Stomach smooth muscle (tissue), 2 donors: ENCODE data around the gene MRPL40.
A peak's percentile ranks its signal among the peaks of the same experiment; 100 is the strongest.
"Not testable (repeated sequence)": the region's sequence is repeated elsewhere in the genome, so short reads cannot be mapped to it uniquely, and the experiment has no call there.

Experiments
- H3K27ac ChIP-seq: one replicate; pipeline ENCODE4 v1.7.0; 2013; ENCODE audit warnings: mild to moderate bottlenecking, low read length, inconsistent platforms
- H3K27me3 ChIP-seq, 2 donors: one replicate each; pipeline ENCODE4 v1.7.0; 2013; ENCODE audit warnings: low read length in 2 of 2; ENCODE audit not compliant: insufficient read depth in 2 of 2, control insufficient read depth in 1 of 2
- H3K36me3 ChIP-seq, 2 donors: one replicate each; pipeline ENCODE4 v1.7.0; 2013; ENCODE audit warnings: low read length in 2 of 2; ENCODE audit not compliant: control insufficient read depth in 2 of 2, insufficient read depth in 2 of 2
- H3K4me1 ChIP-seq: one replicate; pipeline ENCODE4 v1.7.0; 2013; ENCODE audit warnings: low read length; ENCODE audit not compliant: control insufficient read depth, insufficient read depth
- H3K4me3 ChIP-seq, 2 donors: one replicate each; pipeline ENCODE4 v1.7.0; 2013; ENCODE audit warnings: low read length in 2 of 2
- H3K9ac ChIP-seq, 2 donors: one replicate each; pipeline ENCODE4 v1.7.0; 2013; ENCODE audit warnings: low read length in 2 of 2, mild to moderate bottlenecking in 1 of 2
- H3K9me3 ChIP-seq, 2 donors: one replicate each; pipeline ENCODE4 v1.7.0; 2013; ENCODE audit warnings: low read length in 2 of 2; ENCODE audit not compliant: control insufficient read depth in 2 of 2
- donor health status: healthy.
- donor health status: Pancreatic carcinoma.

The MRPL40 gene

GRCh38 chr22:19424186-19424500, 8.2 kb upstream of the MRPL40 start:
- Histone ChIP-seq H3K4me1 (no peaks in the 10 kb centered on the region), H3K27ac (no peak overlapping the region)

GRCh38 chr22:19429950-19430889, 2.1 kb upstream of the MRPL40 start:
- H3K27me3 ChIP-seq, result no peaks in the 10 kb centered on the region
- peaks cover 20% of the 10 kb centered on the region for H3K4me1 ChIP-seq
- peak overlapping the region; percentile 67 to 76 for H3K9ac ChIP-seq

More at GRCh38 chr22:19424186-19424500, 8.2 kb upstream of the MRPL40 start:
- H3K27me3 ChIP-seq, result no peaks in the 10 kb centered on the region
- H3K9me3 ChIP-seq, result no peaks in the 10 kb centered on the region
- H3K36me3 ChIP-seq, result peaks cover 0 to 5% of the 10 kb centered on the region in 2 donors
- no peak overlapping the region for H3K9ac ChIP-seq
- H3K4me3 ChIP-seq, result no peak overlapping the region

GRCh38 chr22:19430890-19431541, 1.3 kb upstream of the MRPL40 start:
- peaks cover 20% of the 10 kb centered on the region for H3K4me1 ChIP-seq
- H3K4me3 ChIP-seq, result peak overlapping the region; percentile 67 to 87
- no peaks in the 10 kb centered on the region for H3K9me3 ChIP-seq
- H3K9ac ChIP-seq, result peak overlapping the region; percentile 67 to 76
- H3K27me3 ChIP-seq, result no peaks in the 10 kb centered on the region
- peaks cover 14% of the 10 kb centered on the region in 2 donors for H3K36me3 ChIP-seq
- peak overlapping the region; percentile 6 for H3K27ac ChIP-seq

More at GRCh38 chr22:19429950-19430889, 2.1 kb upstream of the MRPL40 start:
- Histone ChIP-seq H3K9me3 (no peaks in the 10 kb centered on the region), H3K4me3 (peak overlapping the region; percentile 67 to 87), H3K36me3 (peaks cover 7 to 8% of the 10 kb centered on the region in 2 donors), H3K27ac (peak overlapping the region; percentile 6)

- Histone ChIP-seq H3K4me1 (peaks cover 20% of the 10 kb centered on the region), H3K27ac (peak within 1 kb of the TSS; percentile 95), H3K9ac (peak within 1 kb of the TSS; percentile 94 to 95)
These were observed 654 bp upstream of the MRPL40 start, which contains the start of gene HIRA for GRCh38 chr22:19431649-19432132. Gene HIRA, minus strand, starts transcription at chr22:19431733. Its CDS starts 257 bp downstream, at chr22:19431476.

GRCh38 chr22:19434401-19434800, 2.1 kb downstream of the MRPL40 start:
- no peak overlapping the region for H3K9ac ChIP-seq
- H3K27ac ChIP-seq, result no peak overlapping the region
- peaks cover 14% of the 10 kb centered on the region in 2 donors for H3K36me3 ChIP-seq

More at GRCh38 chr22:19431649-19432132, 654 bp upstream of the MRPL40 start, which contains the start of gene HIRA:
- peaks cover 14% of the 10 kb centered on the region in 2 donors for H3K36me3 ChIP-seq
- no peaks in the 10 kb centered on the region for H3K27me3 ChIP-seq
- peak within 1 kb of the TSS; percentile 86 to 95 for H3K4me3 ChIP-seq
- no peaks in the 10 kb centered on the region for H3K9me3 ChIP-seq

GRCh38 chr22:19434829-19435580, 2.7 kb downstream of the MRPL40 start:
- H3K4me1 ChIP-seq, result peaks cover 17% of the 10 kb centered on the region
- H3K9ac ChIP-seq, result no peak overlapping the region
- H3K36me3 ChIP-seq, result peaks cover 14 to 15% of the 10 kb centered on the region in 2 donors
- no peak overlapping the region for H3K27ac ChIP-seq
- H3K27me3 ChIP-seq, result no peaks in the 10 kb centered on the region
- no peak overlapping the region for H3K4me3 ChIP-seq
- no peaks in the 10 kb centered on the region for H3K9me3 ChIP-seq

More at GRCh38 chr22:19434401-19434800, 2.1 kb downstream of the MRPL40 start:
- Histone ChIP-seq H3K9me3 (no peaks in the 10 kb centered on the region), H3K4me3 (no peak overlapping the region), H3K27me3 (no peaks in the 10 kb centered on the region), H3K4me1 (peaks cover 20% of the 10 kb centered on the region)

GRCh38 chr22:19436444-19437161, 4.3 kb downstream of the MRPL40 start:
- H3K36me3 ChIP-seq, result peaks cover 14 to 16% of the 10 kb centered on the region in 2 donors
- not testable (repeated sequence) for H3K4me3 ChIP-seq, H3K4me1 ChIP-seq, H3K27me3 ChIP-seq, H3K9ac ChIP-seq, H3K9me3 ChIP-seq, H3K27ac ChIP-seq

GRCh38 chr22:19438298-19438697, 6.0 kb downstream of the MRPL40 start:
- H3K27ac ChIP-seq, result no peak overlapping the region
- H3K4me1 ChIP-seq, result peaks cover 2% of the 10 kb centered on the region
- peaks cover 17 to 24% of the 10 kb centered on the region in 2 donors for H3K36me3 ChIP-seq
- H3K9me3 ChIP-seq, result no peaks in the 10 kb centered on the region
- no peak overlapping the region for H3K9ac ChIP-seq
- H3K27me3 ChIP-seq, result no peaks in the 10 kb centered on the region
- no peak overlapping the region for H3K4me3 ChIP-seq

GRCh38 chr22:19440411-19441195, 8.3 kb downstream of the MRPL40 start:
- no peak overlapping the region for H3K9ac ChIP-seq
- peaks cover 4% of the 10 kb centered on the region for H3K4me1 ChIP-seq
- H3K27me3 ChIP-seq, result no peaks in the 10 kb centered on the region
- peaks cover 11 to 22% of the 10 kb centered on the region in 2 donors for H3K36me3 ChIP-seq
- no peak overlapping the region for H3K4me3 ChIP-seq
- H3K27ac ChIP-seq, result no peak overlapping the region
- H3K9me3 ChIP-seq, result no peaks in the 10 kb centered on the region
